NT2/D1 (cell line): ENCODE results near the gene CHST12.
"Not testable (repeated sequence)": the region's sequence is repeated elsewhere in the genome, so short reads cannot be mapped to it uniquely, and the experiment has no call there.

Experiments used
- DNase-seq: peaks from one replicate; pipeline ENCODE4 v3.0.0-alpha.2; 2011; ENCODE audit warnings: low read depth, low spot score
- H3K27me3 ChIP-seq: 2 replicates; pipeline ENCODE4 v1.6.0; 2011; ENCODE audit warnings: mild to moderate bottlenecking; ENCODE audit not compliant: insufficient read length, insufficient read depth
- H3K36me3 ChIP-seq: 2 replicates; pipeline ENCODE4 v1.6.1; 2011; ENCODE audit warnings: mild to moderate bottlenecking, low read length, mixed read lengths; ENCODE audit not compliant: insufficient read depth, insufficient read length
- H3K4me1 ChIP-seq: 2 replicates; pipeline ENCODE4 v1.5.1; 2011; ENCODE audit not compliant: insufficient read depth, insufficient read length
- H3K4me3 ChIP-seq: 2 replicates; pipeline ENCODE4 v1.5.1; 2011; ENCODE audit warnings: low read depth; ENCODE audit not compliant: insufficient read length
- H3K9ac ChIP-seq: 2 replicates; pipeline ENCODE4 v1.6.0; 2011; ENCODE audit warnings: low read depth; ENCODE audit not compliant: insufficient read length
- H3K9me3 ChIP-seq: 2 replicates; pipeline ENCODE4 v1.5.1; 2011; ENCODE audit warnings: mild to moderate bottlenecking, low read length; ENCODE audit not compliant: insufficient read depth
- SUZ12 ChIP-seq: IDR thresholded peaks from 2 replicates; pipeline ENCODE4 v1.6.1; 2011; ENCODE audit not compliant: insufficient read length, insufficient read depth; ENCODE audit errors: extremely low read depth
- YY1 ChIP-seq: IDR thresholded peaks from 2 replicates; pipeline ENCODE4 v1.6.1; 2011; ENCODE audit not compliant: insufficient read length, insufficient read depth
- ZNF274 ChIP-seq: IDR thresholded peaks from 2 replicates; pipeline ENCODE4 v1.6.1; 2011; ENCODE audit warnings: mild to moderate bottlenecking, low read depth, low read length

The CHST12 gene

DNA sequence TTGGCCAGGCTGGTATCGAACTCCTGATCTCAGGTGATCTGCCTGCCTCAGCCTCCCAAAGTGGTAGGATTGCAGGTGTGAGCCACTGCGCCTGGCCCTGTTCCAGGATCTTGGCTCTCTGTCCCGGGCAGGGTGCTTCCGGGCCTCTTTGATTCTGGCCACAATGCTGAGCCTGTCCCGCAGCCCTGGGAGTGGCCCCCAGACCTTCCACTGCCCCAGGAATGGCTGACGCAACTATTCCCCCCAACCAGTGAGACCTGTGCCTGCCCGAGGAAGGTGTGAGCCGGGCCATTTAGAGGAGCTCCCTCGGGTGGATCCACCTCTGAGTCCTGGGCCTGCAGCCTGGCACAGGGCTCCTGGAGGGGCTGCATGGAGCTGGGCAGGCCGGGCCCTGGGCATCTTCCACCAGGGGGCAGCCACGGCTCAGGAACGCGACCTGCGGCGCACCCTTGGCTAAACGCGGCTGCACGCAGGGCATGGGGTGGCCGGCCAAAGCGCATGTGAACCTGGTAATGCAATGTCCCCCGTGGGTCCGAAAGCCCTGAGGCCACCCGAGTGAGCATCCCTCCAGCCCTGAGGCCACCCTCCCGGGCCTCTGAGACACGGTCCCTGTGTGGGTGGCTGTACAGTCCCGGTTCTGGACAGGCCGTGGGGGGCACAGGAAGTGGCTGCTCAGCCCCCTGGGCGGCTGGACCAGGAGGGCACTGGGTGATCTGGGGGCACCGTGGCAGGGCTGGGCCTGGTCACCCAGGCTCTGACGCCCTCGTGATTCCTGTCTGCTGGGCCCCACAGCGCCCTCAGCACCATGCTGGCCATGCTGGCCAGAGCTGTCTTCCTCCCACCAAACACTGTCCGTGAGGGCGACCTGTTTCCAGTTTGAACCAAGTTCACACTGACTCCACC is 48.0 kb downstream of the CHST12 start:
- peaks cover 7% of the 10 kb centered on the region for H3K36me3 ChIP-seq
- DNase-seq: peak; percentile 81
- H3K9ac ChIP-seq: peak overlapping the region; percentile 54
- H3K27me3 ChIP-seq: no peaks in the 10 kb centered on the region
- no peaks in the 10 kb centered on the region for H3K9me3 ChIP-seq
- TF ChIP-seq ZNF274 (no peak), SUZ12 (no peak), YY1 (no peak)
- H3K4me1 ChIP-seq: peaks cover 12% of the 10 kb centered on the region
- no peak overlapping the region for H3K4me3 ChIP-seq

GRCh38 chr7:2452074-2452507 is 48.7 kb downstream of the CHST12 start:
- H3K9me3 ChIP-seq: no peaks in the 10 kb centered on the region
- TF ChIP-seq ZNF274 (no peak), YY1 (no peak), SUZ12 (no peak)
- H3K36me3 ChIP-seq: peaks cover 1% of the 10 kb centered on the region
- peak overlapping the region; percentile 54 for H3K9ac ChIP-seq
- H3K4me1 ChIP-seq: peaks cover 12% of the 10 kb centered on the region
- no peak for DNase-seq
- H3K27me3 ChIP-seq: no peaks in the 10 kb centered on the region
- no peak overlapping the region for H3K4me3 ChIP-seq

- Histone ChIP-seq H3K9ac (no peak overlapping the region), H3K27me3 (no peaks in the 10 kb centered on the region), H3K4me1 (peaks cover 12% of the 10 kb centered on the region), H3K36me3 (no peaks in the 10 kb centered on the region), H3K9me3 (no peaks in the 10 kb centered on the region), H3K4me3 (no peak overlapping the region)
- TF ChIP-seq SUZ12 (no peak), ZNF274 (no peak), YY1 (no peak)
- no peak for DNase-seq
Measured at GRCh38 chr7:2452643-2453270, 49.3 kb downstream of the CHST12 start.

GRCh38 chr7:2453849-2454248 is 50.4 kb downstream of the CHST12 start:
- peaks cover 12% of the 10 kb centered on the region for H3K4me1 ChIP-seq
- not testable (repeated sequence) for DNase-seq, H3K4me3 ChIP-seq, H3K36me3 ChIP-seq, H3K9ac ChIP-seq, H3K27me3 ChIP-seq, H3K9me3 ChIP-seq

GRCh38 chr7:2459674-2460073 is 56.3 kb downstream of the CHST12 start:
- H3K27me3 ChIP-seq: no peaks in the 10 kb centered on the region
- no peak for TF ChIP-seq SUZ12
- peak overlapping the region; percentile 13 for H3K9ac ChIP-seq
- H3K9me3 ChIP-seq: no peaks in the 10 kb centered on the region
- peaks cover 8% of the 10 kb centered on the region for H3K4me1 ChIP-seq
- no peak for DNase-seq
- no peaks in the 10 kb centered on the region for H3K36me3 ChIP-seq
- H3K4me3 ChIP-seq: no peak overlapping the region

GRCh38 chr7:2460188-2460587 is 56.8 kb downstream of the CHST12 start:
- TF ChIP-seq ZNF274: no peak
- TF ChIP-seq YY1: no peak
- no peak for TF ChIP-seq SUZ12
- no peaks in the 10 kb centered on the region for H3K36me3 ChIP-seq
- no peak overlapping the region for H3K9ac ChIP-seq
- H3K9me3 ChIP-seq: no peaks in the 10 kb centered on the region
- peaks cover 8% of the 10 kb centered on the region for H3K4me1 ChIP-seq
- no peaks in the 10 kb centered on the region for H3K27me3 ChIP-seq
- no peak for DNase-seq
- H3K4me3 ChIP-seq: no peak overlapping the region

DNA sequence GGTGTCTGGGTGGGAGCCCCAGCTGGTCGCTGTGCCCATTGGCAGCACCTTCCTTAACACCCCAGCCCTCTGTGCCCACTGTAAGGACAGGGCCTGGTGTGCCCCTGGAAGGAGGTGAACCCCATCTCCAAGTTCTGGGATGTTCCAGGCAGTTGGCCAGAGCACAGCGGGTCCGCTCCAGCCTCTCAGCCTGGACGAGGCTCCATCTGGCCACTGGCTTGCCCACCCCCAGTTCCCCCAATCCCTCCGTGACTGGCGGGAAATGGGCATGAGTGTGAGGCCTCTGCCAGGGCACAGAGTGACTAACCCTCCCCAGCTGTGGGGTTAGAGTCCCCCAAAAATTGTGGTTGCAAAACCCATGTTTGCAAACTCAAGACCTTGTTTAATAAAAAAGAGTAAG is 57.2 kb downstream of the CHST12 start:
- no peak overlapping the region for H3K4me3 ChIP-seq
- TF ChIP-seq YY1 (no peak), ZNF274 (no peak), SUZ12 (no peak)
- H3K4me1 ChIP-seq: peaks cover 9% of the 10 kb centered on the region
- H3K36me3 ChIP-seq: no peaks in the 10 kb centered on the region
- no peak overlapping the region for H3K9ac ChIP-seq
- no peaks in the 10 kb centered on the region for H3K27me3 ChIP-seq
- H3K9me3 ChIP-seq: no peaks in the 10 kb centered on the region
- no peak for DNase-seq
